GM20000 (cell line): Measurements from ENCODE around the gene GAMT.

Experiments used
- DNase-seq: peaks from one replicate; pipeline ENCODE4 v3.0.0; 2012; ENCODE audit warnings: low spot score
- TF ChIP-seq, protein P1 (sequence below): IDR thresholded peaks from 2 replicates; pipeline ENCODE4 v1.5.1; 2012; ENCODE audit warnings: mild to moderate bottlenecking, control low read depth; ENCODE audit errors: extremely low read depth, missing control alignments

Gene GAMT

DNA sequence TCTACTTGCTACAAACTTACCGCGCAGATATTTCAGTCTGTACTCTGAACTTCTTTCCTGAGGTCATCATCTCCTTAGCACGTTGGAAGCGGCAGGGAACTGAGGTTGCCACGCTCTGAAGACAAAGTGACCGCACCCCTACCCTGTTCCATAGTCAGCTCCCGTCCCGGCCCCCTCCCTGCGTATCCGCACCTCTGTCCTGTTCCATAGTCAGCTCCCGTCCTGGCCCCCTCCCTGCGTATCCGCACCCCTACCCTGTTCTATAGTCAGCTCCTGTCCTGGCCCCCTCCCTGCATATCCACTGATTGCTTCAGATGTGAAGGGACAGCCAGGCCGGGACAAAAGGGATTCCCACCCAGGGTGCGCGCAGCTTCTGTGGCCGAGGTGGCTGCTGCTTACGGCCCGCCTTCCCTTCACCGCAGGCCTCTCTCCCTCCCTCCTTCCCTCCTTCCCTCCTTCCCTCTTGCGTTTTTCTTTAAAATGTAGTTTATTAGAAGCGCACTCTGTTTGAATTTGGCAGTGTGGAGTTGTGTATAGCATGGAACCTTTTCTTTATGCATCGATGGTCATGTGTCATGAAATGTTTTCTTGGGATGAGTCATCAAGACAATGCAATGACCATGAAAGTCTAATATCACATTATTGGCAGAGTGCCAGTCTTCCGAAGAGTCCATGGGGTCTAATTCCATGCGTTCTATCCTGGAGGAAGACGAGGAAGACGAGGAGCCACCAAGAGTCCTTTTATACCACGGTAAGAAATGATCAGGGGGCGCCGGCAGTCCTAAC lies 39.5 kb downstream of the GAMT start:
- TF ChIP-seq, protein P1, sequence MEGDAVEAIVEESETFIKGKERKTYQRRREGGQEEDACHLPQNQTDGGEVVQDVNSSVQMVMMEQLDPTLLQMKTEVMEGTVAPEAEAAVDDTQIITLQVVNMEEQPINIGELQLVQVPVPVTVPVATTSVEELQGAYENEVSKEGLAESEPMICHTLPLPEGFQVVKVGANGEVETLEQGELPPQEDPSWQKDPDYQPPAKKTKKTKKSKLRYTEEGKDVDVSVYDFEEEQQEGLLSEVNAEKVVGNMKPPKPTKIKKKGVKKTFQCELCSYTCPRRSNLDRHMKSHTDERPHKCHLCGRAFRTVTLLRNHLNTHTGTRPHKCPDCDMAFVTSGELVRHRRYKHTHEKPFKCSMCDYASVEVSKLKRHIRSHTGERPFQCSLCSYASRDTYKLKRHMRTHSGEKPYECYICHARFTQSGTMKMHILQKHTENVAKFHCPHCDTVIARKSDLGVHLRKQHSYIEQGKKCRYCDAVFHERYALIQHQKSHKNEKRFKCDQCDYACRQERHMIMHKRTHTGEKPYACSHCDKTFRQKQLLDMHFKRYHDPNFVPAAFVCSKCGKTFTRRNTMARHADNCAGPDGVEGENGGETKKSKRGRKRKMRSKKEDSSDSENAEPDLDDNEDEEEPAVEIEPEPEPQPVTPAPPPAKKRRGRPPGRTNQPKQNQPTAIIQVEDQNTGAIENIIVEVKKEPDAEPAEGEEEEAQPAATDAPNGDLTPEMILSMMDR, result no peak
- no peak for DNase-seq

DNA sequence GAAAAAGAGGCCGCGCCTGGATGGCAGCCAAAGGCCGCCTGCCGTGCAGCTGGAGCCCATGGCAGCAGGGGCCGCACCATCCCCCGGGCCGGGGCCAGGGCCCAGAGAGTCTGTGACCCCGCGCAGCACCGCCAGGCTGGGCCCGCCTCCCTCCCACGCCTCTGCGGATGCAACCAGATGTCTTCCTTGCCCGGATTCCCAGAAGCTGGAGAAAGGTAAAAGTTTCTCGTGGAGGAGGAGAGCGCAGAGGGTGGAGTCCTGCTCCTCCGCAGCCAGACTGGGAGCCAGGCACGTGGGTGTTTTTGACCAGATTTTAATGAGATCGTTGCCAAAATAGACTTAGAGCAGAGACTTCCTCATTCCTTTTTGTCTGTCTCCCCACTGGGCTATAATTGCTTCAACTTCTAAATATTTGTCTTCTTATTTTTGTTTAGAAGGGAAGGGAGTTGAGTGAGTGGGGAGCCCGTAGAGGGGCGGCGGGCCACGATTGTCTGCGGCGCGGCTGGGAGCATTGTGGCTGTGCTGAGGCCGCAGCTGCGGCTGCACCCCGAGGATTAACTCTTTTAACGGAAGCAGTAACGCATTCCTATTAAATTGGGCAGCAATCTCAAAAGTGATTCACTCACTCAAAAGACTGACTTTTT lies 40.4 kb downstream of the GAMT start:
- TF ChIP-seq, protein P1, result no peak
- DNase-seq, result no peak

DNA sequence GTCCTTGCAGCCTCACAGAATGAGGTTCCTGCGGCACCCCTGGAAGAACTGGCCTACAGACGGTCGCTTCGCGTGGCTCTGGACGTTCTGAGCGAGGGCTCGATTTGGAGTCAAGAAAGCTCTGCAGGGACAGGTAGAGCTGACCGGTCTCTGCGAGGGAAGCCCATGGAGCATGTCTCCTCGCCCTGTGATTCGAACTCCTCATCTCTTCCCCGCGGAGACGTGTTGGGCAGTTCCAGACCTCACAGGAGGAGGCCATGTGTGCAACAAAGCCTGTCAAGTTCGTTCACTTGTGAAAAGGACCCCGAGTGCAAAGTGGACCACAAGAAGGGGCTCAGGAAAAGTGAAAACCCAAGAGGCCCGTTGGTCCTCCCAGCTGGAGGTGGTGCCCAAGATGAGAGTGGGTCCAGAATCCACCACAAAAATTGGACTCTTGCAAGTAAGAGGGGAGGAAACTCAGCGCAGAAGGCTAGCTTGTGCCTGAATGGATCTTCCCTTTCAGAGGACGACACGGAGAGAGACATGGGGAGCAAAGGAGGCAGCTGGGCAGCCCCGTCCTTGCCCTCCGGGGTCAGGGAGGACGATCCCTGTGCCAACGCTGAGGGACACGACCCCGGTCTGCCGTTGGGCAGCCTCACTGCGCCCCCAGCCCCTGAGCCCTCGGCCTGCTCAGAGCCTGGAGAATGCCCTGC lies 41.1 kb downstream of the GAMT start:
- DNase-seq, result no peak

DNA sequence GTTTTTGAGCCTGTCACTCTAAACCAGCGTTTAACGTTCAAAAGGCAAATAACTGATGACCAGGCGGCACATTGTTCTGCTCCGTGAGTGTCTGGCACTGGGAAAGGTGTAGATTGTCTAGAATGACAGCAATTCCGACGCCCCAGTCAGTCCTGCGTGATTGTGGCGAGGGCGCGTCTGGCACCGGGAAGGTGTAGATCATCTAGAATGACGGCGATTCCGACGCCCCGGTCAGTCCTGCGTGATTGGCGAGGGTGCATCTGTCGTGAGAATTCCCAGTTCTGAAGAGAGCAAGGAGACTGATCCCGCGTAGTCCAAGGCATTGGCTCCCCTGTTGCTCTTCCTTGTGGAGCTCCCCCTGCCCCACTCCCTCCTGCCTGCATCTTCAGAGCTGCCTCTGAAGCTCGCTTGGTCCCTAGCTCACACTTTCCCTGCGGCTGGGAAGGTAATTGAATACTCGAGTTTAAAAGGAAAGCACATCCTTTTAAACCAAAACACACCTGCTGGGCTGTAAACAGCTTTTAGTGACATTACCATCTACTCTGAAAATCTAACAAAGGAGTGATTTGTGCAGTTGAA lies 43.7 kb downstream of the GAMT start:
- no peak for DNase-seq
- TF ChIP-seq, protein P1, result no peak

More for the DNA sequence above, 41.1 kb downstream of the GAMT start:
- TF ChIP-seq, protein P1, result no peak

DNA sequence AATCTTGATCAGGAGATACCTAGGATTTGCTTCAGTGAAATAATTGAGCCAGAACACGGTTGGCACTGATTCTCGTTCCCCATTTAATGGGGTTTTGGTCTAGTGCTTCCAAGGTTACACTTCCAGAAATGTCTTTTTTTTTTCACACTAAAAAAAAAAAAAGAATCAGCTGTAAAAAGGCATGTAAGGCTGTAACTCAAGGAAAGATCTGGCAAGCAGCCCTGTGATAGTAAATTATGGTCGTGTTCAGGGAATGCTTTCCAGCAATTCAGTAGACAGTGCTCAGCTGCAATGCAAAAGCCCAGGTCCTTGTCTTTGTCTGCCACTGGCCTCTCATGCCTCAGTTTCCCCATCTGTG lies 44.9 kb downstream of the GAMT start:
- DNase-seq, result no peak
- TF ChIP-seq, protein P1, result no peak

DNA sequence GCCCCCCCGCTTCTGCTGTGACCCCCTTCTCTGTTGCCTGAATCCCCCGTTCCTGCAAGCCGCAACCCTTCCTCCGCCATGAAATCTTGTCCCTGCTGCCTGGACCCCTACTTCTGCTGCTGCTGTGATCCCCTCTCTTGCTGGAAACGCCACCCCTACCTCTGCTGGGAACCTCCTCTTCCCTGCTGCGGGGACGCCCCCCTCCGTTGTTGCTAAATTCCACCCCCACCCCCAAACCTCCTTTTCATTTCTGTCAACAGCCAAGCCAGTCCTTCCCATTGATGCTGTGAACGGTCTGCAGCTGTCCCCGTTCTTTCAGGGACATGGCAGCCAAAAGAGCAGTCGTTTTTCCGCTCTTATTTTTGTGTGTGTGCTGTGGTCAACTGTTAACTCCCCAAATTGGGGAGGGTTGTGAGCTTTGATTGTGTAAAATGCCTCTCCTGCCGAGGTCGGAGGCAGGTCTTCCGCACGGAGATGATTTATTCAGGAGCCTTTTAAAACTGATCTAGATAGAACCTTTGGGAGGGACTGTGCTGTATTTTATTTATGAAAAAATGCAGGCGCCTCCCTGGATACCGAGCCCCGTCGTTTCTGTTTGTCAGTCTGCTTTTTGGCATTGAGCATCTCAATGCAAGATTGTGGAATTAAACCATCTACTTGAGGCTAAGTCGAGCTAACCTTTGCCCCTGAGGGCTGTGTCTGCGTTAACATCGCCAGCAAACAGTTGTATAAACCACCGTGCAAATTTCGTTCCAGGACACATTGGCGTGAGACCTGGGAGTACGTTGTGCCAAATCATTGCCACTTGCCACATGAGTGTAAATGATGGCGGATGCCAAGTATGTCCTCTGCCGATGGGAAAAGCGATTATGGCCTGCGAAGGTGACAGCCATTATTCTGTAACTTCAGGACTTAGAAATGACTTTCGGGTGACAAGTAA lies 45.5 kb downstream of the GAMT start:
- TF ChIP-seq, protein P1, result no peak
- DNase-seq, result peak; percentile 56
